ENCODE measurements around the gene ATXN7L3B. TPM values are rescaled to one million over a fixed set of nuclear protein-coding genes. Genes with fewer than 3 reads are reported as not detected.
A peak's percentile ranks its signal among the peaks of the same experiment; 100 is the strongest.

ATXN7L3B gene
- total RNA-seq, 4 donors from 2014 or later: 12.8 to 17.2 (median 15.1) TPM

- Histone ChIP-seq H3K4me1 (no peaks in the 10 kb centered on the region), H3K27me3 (peaks cover 0 to 9% (median 0%) of the 10 kb centered on the region in 4 donors), H3K9me3 (no peaks in the 10 kb centered on the region), H3K27ac (no peak overlapping the region), H3K36me3 (no peaks in the 10 kb centered on the region), H3K4me3 (no peak overlapping the region)
- intact Hi-C loops (cut with DNase I): no loop called here
- TF ChIP-seq, protein P1, sequence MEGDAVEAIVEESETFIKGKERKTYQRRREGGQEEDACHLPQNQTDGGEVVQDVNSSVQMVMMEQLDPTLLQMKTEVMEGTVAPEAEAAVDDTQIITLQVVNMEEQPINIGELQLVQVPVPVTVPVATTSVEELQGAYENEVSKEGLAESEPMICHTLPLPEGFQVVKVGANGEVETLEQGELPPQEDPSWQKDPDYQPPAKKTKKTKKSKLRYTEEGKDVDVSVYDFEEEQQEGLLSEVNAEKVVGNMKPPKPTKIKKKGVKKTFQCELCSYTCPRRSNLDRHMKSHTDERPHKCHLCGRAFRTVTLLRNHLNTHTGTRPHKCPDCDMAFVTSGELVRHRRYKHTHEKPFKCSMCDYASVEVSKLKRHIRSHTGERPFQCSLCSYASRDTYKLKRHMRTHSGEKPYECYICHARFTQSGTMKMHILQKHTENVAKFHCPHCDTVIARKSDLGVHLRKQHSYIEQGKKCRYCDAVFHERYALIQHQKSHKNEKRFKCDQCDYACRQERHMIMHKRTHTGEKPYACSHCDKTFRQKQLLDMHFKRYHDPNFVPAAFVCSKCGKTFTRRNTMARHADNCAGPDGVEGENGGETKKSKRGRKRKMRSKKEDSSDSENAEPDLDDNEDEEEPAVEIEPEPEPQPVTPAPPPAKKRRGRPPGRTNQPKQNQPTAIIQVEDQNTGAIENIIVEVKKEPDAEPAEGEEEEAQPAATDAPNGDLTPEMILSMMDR (IDR thresholded peaks at IDR 0.05): no peak
- TF ChIP-seq POLR2A (IDR thresholded peaks at IDR 0.05): no peak
- no peak for DNase-seq
- WGBS, 2 donors: 67 to 90% methylated on average over 2 of the region's 2 CpGs
Observed at GRCh38 chr12:74526535-74526934, 11.1 kb upstream of the ATXN7L3B start.

GRCh38 chr12:74527491-74527890, 10.1 kb upstream of the ATXN7L3B start:
- Histone ChIP-seq H3K4me1 (no peaks in the 10 kb centered on the region), H3K27me3 (peaks cover 0 to 9% (median 0%) of the 10 kb centered on the region in 4 donors), H3K27ac (no peak overlapping the region), H3K36me3 (no peaks in the 10 kb centered on the region), H3K4me3 (no peak overlapping the region), H3K9me3 (no peaks in the 10 kb centered on the region)
- intact Hi-C loops (cut with DNase I): no loop called here
- no peak for DNase-seq
- 42% methylated on average over 2 of the region's 2 CpGs for WGBS, 2 donors
- TF ChIP-seq, protein P1 (IDR thresholded peaks at IDR 0.05): no peak
- no peak for TF ChIP-seq POLR2A (IDR thresholded peaks at IDR 0.05)

DNA sequence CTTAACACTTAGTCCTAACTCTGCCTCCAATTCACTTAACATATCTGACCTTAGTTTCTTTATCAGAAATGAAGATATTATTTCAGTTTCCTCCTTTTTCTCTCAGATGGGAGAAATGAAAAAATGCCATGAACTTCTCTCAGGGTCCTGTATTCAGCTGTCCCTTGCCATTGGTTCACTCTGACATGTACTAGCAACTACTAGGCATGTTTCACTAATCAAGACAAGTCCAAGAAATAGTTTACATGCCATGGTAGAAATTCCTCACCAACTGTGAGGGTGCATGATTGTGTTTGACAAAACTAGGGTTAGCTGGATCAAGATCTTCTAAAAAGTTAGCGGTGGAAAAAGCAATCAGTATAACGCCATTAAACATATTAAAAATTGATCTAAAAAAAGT, 7.0 kb upstream of the ATXN7L3B start:
- H3K27ac ChIP-seq: no peak overlapping the region
- no peak overlapping the region for H3K4me3 ChIP-seq
- H3K27me3 ChIP-seq: no peaks in the 10 kb centered on the region
- no peak for TF ChIP-seq POLR2A (IDR thresholded peaks at IDR 0.05)
- TF ChIP-seq, protein P1 (IDR thresholded peaks at IDR 0.05): no peak
- no peaks in the 10 kb centered on the region for H3K36me3 ChIP-seq
- no peaks in the 10 kb centered on the region for H3K9me3 ChIP-seq
- intact Hi-C loops (cut with DNase I): no loop called here
- no peaks in the 10 kb centered on the region for H3K4me1 ChIP-seq
- no peak for DNase-seq
- 59 to 65% methylated on average over 2 of the region's 2 CpGs for WGBS, 2 donors

- Histone ChIP-seq H3K27me3 (no peaks in the 10 kb centered on the region), H3K27ac (no peak overlapping the region), H3K36me3 (peaks cover 0 to 11% (median 0%) of the 10 kb centered on the region in 3 donors), H3K4me1 (peaks cover 21 to 28% (median 21%) of the 10 kb centered on the region in 3 donors), H3K9me3 (no peaks in the 10 kb centered on the region), H3K4me3 (no peak overlapping the region)
- no peak for DNase-seq
- TF ChIP-seq, protein P1 (IDR thresholded peaks at IDR 0.05): no peak
- TF ChIP-seq POLR2A (IDR thresholded peaks at IDR 0.05): no peak
- intact Hi-C loops (cut with DNase I): no loop called here
- WGBS, 2 donors: 79 to 83% methylated on average over 5 of the region's 5 CpGs
Observed at GRCh38 chr12:74535536-74535935, 2.1 kb upstream of the ATXN7L3B start.

DNA sequence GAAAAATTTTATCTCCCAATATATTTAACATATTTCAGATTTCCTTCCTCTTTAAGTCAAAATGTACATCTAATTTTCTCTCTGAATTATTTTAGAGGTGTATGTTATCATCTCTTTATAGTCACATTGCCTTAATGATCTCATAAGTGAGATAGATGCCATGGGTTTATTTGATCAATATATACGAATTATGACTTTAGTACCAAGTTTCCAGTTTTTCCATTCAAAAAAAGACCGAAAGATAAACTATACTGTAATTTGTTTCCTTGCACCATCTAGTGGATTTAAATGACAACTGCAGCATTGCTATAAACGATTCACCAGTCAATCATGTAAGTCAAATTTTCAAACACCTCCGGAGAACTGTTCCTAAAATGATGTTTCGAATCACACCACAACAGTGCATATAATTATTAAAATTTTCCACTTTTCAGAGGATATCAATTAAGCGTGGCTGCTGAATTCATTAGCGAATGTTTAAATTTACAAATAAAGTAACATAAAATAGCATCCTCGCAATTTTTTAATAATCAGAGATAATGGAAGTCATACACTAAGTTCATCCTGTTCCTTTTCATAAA, 419 bp upstream of the ATXN7L3B start:
- TF ChIP-seq, protein P1 (IDR thresholded peaks at IDR 0.05): peak; percentile 21 to 75 (median 66)
- TF ChIP-seq POLR2A (IDR thresholded peaks at IDR 0.05): no peak
- Histone ChIP-seq H3K27me3 (no peaks in the 10 kb centered on the region), H3K4me1 (peaks cover 22 to 45% (median 24%) of the 10 kb centered on the region in 3 donors), H3K4me3 (peak overlapping the region; percentile 75 to 84 (median 82)), H3K27ac (peak overlapping the region; percentile 93 to 96 (median 94)), H3K9me3 (no peaks in the 10 kb centered on the region), H3K36me3 (peaks cover 0 to 27% (median 0%) of the 10 kb centered on the region in 3 donors)
- DNase-seq: no peak
- intact Hi-C loops (cut with DNase I): no loop called here
- 2% methylated on average over 8 of the region's 8 CpGs for WGBS, 2 donors

Data from esophagus squamous epithelium (tissue), 5 donors.